Measurements from ENCODE around the gene RAMP1. TPM values are rescaled to one million over a fixed set of nuclear protein-coding genes. Genes with fewer than 3 reads are reported as not detected.
A peak's percentile ranks its signal among the peaks of the same experiment; 100 is the strongest.

The RAMP1 gene
- total and polyA plus RNA-seq, 2 donors from 2014 or later: 8.8 to 17.3 TPM

DNA sequence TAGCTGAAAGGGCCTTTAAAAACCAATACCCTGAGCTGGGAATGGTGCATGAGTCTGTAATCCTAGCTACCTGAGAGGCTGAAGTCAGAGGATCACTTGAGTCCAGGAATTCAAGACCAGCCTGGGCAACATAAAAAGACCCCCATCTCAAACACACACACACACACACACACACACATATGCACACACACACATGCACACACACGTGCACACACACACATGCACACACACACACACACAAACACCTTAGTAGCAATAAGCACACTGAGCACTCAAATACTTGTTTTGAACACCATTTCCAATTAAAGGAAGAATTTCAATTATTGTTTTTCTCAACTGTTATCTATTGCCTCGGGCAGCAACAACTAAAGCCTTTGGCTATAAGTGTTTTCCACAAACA lies 81.8 kb downstream of the RAMP1 start:
- Histone ChIP-seq H3K27me3 (ENCODE audit: control insufficient read depth, insufficient read depth, low read length) (no peaks in the 10 kb centered on the region), H3K9ac (ENCODE audit: low read length in 3 of 3) (no peak overlapping the region), H3K9me3 (ENCODE audit: control insufficient read depth in 2 of 3, insufficient read depth in 1 of 3, low read length in 3 of 3) (peaks cover 0 to 9% (median 0%) of the 10 kb centered on the region in 3 donors), H3K36me3 (ENCODE audit: control insufficient read depth in 2 of 3, insufficient read depth in 3 of 3, low read length in 3 of 3) (no peaks in the 10 kb centered on the region), H3K27ac (ENCODE audit: low read depth in 2 of 2, low read length in 2 of 2) (no peak overlapping the region), H3K4me3 (ENCODE audit: low read length in 3 of 3) (no peak overlapping the region), H3K4me1 (ENCODE audit: control insufficient read depth in 2 of 3, insufficient read depth in 2 of 3, low read depth in 1 of 3, low read length in 3 of 3) (no peaks in the 10 kb centered on the region)
- no peak for DNase-seq
- TF ChIP-seq, protein P1, sequence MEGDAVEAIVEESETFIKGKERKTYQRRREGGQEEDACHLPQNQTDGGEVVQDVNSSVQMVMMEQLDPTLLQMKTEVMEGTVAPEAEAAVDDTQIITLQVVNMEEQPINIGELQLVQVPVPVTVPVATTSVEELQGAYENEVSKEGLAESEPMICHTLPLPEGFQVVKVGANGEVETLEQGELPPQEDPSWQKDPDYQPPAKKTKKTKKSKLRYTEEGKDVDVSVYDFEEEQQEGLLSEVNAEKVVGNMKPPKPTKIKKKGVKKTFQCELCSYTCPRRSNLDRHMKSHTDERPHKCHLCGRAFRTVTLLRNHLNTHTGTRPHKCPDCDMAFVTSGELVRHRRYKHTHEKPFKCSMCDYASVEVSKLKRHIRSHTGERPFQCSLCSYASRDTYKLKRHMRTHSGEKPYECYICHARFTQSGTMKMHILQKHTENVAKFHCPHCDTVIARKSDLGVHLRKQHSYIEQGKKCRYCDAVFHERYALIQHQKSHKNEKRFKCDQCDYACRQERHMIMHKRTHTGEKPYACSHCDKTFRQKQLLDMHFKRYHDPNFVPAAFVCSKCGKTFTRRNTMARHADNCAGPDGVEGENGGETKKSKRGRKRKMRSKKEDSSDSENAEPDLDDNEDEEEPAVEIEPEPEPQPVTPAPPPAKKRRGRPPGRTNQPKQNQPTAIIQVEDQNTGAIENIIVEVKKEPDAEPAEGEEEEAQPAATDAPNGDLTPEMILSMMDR (IDR thresholded peaks at IDR 0.05; ENCODE audit: borderline replicate concordance, extremely low read depth, insufficient read depth): no peak
- intact Hi-C loops (cut with DNase I): no loop called here
- no peak for FAIRE-seq

GRCh38 chr2:237942513-237942899 lies 83.1 kb downstream of the RAMP1 start:
- no peak overlapping the region for H3K4me3 ChIP-seq (ENCODE audit: low read length in 3 of 3)
- H3K9me3 ChIP-seq (ENCODE audit: control insufficient read depth in 2 of 3, insufficient read depth in 1 of 3, low read length in 3 of 3): peaks cover 0 to 9% (median 0%) of the 10 kb centered on the region in 3 donors
- intact Hi-C loops (cut with DNase I): no loop called here
- H3K36me3 ChIP-seq (ENCODE audit: control insufficient read depth in 2 of 3, insufficient read depth in 3 of 3, low read length in 3 of 3): no peaks in the 10 kb centered on the region
- H3K27ac ChIP-seq (ENCODE audit: low read depth in 2 of 2, low read length in 2 of 2): no peak overlapping the region
- DNase-seq: no peak
- H3K4me1 ChIP-seq (ENCODE audit: control insufficient read depth in 2 of 3, insufficient read depth in 2 of 3, low read depth in 1 of 3, low read length in 3 of 3): no peaks in the 10 kb centered on the region
- TF ChIP-seq, protein P1 (IDR thresholded peaks at IDR 0.05; ENCODE audit: borderline replicate concordance, extremely low read depth, insufficient read depth): no peak
- no peak overlapping the region for H3K9ac ChIP-seq (ENCODE audit: low read length in 3 of 3)
- no peaks in the 10 kb centered on the region for H3K27me3 ChIP-seq (ENCODE audit: control insufficient read depth, insufficient read depth, low read length)
- no peak for FAIRE-seq

GRCh38 chr2:237943395-237944094 lies 84.1 kb downstream of the RAMP1 start:
- peak in 3 of 5 donors; percentile 29 to 42 (median 33) for DNase-seq
- Histone ChIP-seq H3K27ac (ENCODE audit: low read depth in 2 of 2, low read length in 2 of 2) (no peak overlapping the region), H3K4me1 (ENCODE audit: control insufficient read depth in 2 of 3, insufficient read depth in 2 of 3, low read depth in 1 of 3, low read length in 3 of 3) (no peaks in the 10 kb centered on the region), H3K9ac (ENCODE audit: low read length in 3 of 3) (no peak overlapping the region), H3K4me3 (ENCODE audit: low read length in 3 of 3) (no peak overlapping the region), H3K27me3 (ENCODE audit: control insufficient read depth, insufficient read depth, low read length) (no peaks in the 10 kb centered on the region), H3K9me3 (ENCODE audit: control insufficient read depth in 2 of 3, insufficient read depth in 1 of 3, low read length in 3 of 3) (peaks cover 0 to 9% (median 0%) of the 10 kb centered on the region in 3 donors), H3K36me3 (ENCODE audit: control insufficient read depth in 2 of 3, insufficient read depth in 3 of 3, low read length in 3 of 3) (no peaks in the 10 kb centered on the region)
- TF ChIP-seq, protein P1 (IDR thresholded peaks at IDR 0.05; ENCODE audit: borderline replicate concordance, extremely low read depth, insufficient read depth): no peak
- intact Hi-C loops (cut with DNase I): no loop called here
- no peak for FAIRE-seq

Measured in kidney (tissue), 14 donors.